Esophagus squamous epithelium (tissue), 4 donors: ENCODE measurements around the gene NUDT6.

Source experiments
- POLR2A ChIP-seq, 4 donors: fragments of 450-650 bp; IDR thresholded peaks; one replicate each; pipeline ENCODE4 v1.6.1; 2017; ENCODE audit warnings: antibody characterized with exemption in 4 of 4, mild to moderate bottlenecking in 4 of 4, moderate library complexity in 3 of 4
- TF ChIP-seq, protein P1 (sequence below), 6 experiments: fragments of 450-650 bp in 4 of 6; fragments of 200-600 bp in 2 of 6; sonication (generic) in 2 of 6; IDR thresholded peaks; one replicate each; pipeline ENCODE4 v1.5.1; 2016 to 2019; ENCODE audit warnings: antibody characterized with exemption in 6 of 6, mild to moderate bottlenecking in 4 of 6, moderate library complexity in 4 of 6

DNA sequence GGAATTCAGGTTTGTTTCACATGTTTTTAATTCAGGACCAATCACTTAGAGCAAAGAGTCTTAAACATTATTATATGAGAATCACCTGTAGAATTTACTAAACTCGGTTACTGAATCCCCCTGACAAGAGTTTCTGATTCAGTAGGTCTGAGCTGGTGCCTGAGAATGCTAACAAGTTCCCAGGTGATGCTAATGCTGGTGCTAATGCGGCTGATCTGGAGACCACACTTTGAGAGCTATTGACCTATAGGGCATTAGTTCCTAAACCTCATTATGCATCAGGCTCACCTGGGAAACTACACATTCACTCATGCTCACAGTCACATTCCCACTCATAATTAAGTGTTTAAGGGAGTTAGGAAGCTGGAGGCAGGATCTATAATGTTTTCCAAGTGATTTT is 36.1 kb upstream of the NUDT6 start:
- TF ChIP-seq POLR2A (IDR thresholded peaks at IDR 0.05) = no peak
- TF ChIP-seq, protein P1, sequence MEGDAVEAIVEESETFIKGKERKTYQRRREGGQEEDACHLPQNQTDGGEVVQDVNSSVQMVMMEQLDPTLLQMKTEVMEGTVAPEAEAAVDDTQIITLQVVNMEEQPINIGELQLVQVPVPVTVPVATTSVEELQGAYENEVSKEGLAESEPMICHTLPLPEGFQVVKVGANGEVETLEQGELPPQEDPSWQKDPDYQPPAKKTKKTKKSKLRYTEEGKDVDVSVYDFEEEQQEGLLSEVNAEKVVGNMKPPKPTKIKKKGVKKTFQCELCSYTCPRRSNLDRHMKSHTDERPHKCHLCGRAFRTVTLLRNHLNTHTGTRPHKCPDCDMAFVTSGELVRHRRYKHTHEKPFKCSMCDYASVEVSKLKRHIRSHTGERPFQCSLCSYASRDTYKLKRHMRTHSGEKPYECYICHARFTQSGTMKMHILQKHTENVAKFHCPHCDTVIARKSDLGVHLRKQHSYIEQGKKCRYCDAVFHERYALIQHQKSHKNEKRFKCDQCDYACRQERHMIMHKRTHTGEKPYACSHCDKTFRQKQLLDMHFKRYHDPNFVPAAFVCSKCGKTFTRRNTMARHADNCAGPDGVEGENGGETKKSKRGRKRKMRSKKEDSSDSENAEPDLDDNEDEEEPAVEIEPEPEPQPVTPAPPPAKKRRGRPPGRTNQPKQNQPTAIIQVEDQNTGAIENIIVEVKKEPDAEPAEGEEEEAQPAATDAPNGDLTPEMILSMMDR (IDR thresholded peaks at IDR 0.05) = no peak
